HCT116 (cell line): ENCODE data around the gene PGM2L1.

ENCODE experiments used
- CBX3 ChIP-seq: IDR thresholded peaks from 2 replicates; pipeline ENCODE4 v1.6.1; 2012; ENCODE audit warnings: low read depth
- EGR1 ChIP-seq: IDR thresholded peaks from 2 replicates; pipeline ENCODE4 v1.6.1; 2012; ENCODE audit warnings: low read depth
- ELF1 ChIP-seq: IDR thresholded peaks from 2 replicates; pipeline ENCODE4 v1.6.1; 2012; ENCODE audit warnings: low read depth, borderline replicate concordance
- EZH2 ChIP-seq: fragments of 200-600 bp; sonication (generic); IDR thresholded peaks from 2 replicates; pipeline ENCODE4 v1.6.1; 2017; ENCODE audit warnings: antibody characterized with exemption, mixed run types
- POLR2A ChIP-seq: IDR thresholded peaks from 2 replicates; pipeline ENCODE4 v1.7.0; 2011; ENCODE audit warnings: borderline replicate concordance; ENCODE audit not compliant: insufficient read depth, insufficient read length; ENCODE audit errors: extremely low read depth
- POLR2AphosphoS5 ChIP-seq: IDR thresholded peaks from 2 replicates; pipeline ENCODE4 v1.6.1; 2011; ENCODE audit warnings: mild to moderate bottlenecking, low read depth, low read length, moderate library complexity
- SIN3A ChIP-seq: IDR thresholded peaks from 2 replicates; pipeline ENCODE4 v1.6.1; 2012; ENCODE audit warnings: low read depth
- ZNF274 ChIP-seq: fragments of 200-500 bp; sonication (Bioruptor generic); IDR thresholded peaks from 2 replicates; pipeline ENCODE4 v1.6.1; 2014; ENCODE audit warnings: mild to moderate bottlenecking, low read depth, low read length, inconsistent platforms
- TF ChIP-seq, protein P1 (sequence below), 3 experiments: fragments of 200-600 bp in 1 of 3; sonication (generic) in 1 of 3; IDR thresholded peaks in 2 of 3; conservative IDR thresholded peaks in 1 of 3; 2 replicates each; pipeline ENCODE4 v1.5.1; 2012 to 2017; ENCODE audit warnings: low read depth in 2 of 3, low read length in 2 of 3, antibody characterized with exemption in 1 of 3, borderline replicate concordance in 1 of 3, control low read depth in 1 of 3, mild to moderate bottlenecking in 1 of 3, mixed read lengths in 1 of 3, mixed run types in 1 of 3, moderate library complexity in 1 of 3; ENCODE audit not compliant: insufficient read depth in 1 of 3
- TF ChIP-seq, protein P2 (sequence below): IDR thresholded peaks from 2 replicates; pipeline ENCODE4 v1.6.1; 2012; ENCODE audit warnings: low read depth
- TF ChIP-seq, protein P3 (sequence below): IDR thresholded peaks from 2 replicates; pipeline ENCODE4 v1.6.1; 2011; ENCODE audit warnings: mild to moderate bottlenecking, low read length, moderate library complexity; ENCODE audit not compliant: insufficient replicate concordance; ENCODE audit errors: extremely low read depth

DNA sequence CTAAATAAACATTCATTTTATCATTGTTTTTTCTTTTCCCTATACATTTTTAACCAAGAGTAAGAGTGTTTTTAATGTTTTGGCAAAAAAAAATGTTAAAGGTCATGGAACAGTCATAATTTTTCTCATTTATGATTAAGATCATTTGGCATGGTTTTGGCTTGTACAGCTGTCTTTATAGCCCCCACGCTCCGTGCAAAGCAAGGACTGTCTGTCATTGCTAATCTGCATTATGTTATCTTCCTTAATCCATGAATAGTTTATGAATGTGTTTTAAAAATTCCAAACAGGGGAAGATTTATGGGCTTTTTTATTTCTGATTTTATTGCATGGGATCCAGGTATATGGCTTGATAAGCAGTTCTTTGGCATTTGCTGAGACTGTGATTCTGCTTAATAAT lies 28.1 kb downstream of the PGM2L1 start:
- TF ChIP-seq, protein P1, sequence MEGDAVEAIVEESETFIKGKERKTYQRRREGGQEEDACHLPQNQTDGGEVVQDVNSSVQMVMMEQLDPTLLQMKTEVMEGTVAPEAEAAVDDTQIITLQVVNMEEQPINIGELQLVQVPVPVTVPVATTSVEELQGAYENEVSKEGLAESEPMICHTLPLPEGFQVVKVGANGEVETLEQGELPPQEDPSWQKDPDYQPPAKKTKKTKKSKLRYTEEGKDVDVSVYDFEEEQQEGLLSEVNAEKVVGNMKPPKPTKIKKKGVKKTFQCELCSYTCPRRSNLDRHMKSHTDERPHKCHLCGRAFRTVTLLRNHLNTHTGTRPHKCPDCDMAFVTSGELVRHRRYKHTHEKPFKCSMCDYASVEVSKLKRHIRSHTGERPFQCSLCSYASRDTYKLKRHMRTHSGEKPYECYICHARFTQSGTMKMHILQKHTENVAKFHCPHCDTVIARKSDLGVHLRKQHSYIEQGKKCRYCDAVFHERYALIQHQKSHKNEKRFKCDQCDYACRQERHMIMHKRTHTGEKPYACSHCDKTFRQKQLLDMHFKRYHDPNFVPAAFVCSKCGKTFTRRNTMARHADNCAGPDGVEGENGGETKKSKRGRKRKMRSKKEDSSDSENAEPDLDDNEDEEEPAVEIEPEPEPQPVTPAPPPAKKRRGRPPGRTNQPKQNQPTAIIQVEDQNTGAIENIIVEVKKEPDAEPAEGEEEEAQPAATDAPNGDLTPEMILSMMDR (IDR thresholded peaks at IDR 0.05 in 2 of 3, conservative IDR thresholded peaks at IDR 0.05 in 1 of 3; ENCODE audit: borderline replicate concordance in 1 of 3, insufficient read depth in 1 of 3, low read depth in 2 of 3, low read length in 2 of 3), result no peak
- no peak for TF ChIP-seq EZH2
- TF ChIP-seq, protein P2, sequence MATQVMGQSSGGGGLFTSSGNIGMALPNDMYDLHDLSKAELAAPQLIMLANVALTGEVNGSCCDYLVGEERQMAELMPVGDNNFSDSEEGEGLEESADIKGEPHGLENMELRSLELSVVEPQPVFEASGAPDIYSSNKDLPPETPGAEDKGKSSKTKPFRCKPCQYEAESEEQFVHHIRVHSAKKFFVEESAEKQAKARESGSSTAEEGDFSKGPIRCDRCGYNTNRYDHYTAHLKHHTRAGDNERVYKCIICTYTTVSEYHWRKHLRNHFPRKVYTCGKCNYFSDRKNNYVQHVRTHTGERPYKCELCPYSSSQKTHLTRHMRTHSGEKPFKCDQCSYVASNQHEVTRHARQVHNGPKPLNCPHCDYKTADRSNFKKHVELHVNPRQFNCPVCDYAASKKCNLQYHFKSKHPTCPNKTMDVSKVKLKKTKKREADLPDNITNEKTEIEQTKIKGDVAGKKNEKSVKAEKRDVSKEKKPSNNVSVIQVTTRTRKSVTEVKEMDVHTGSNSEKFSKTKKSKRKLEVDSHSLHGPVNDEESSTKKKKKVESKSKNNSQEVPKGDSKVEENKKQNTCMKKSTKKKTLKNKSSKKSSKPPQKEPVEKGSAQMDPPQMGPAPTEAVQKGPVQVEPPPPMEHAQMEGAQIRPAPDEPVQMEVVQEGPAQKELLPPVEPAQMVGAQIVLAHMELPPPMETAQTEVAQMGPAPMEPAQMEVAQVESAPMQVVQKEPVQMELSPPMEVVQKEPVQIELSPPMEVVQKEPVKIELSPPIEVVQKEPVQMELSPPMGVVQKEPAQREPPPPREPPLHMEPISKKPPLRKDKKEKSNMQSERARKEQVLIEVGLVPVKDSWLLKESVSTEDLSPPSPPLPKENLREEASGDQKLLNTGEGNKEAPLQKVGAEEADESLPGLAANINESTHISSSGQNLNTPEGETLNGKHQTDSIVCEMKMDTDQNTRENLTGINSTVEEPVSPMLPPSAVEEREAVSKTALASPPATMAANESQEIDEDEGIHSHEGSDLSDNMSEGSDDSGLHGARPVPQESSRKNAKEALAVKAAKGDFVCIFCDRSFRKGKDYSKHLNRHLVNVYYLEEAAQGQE, result no peak
- no peak for TF ChIP-seq ELF1
- no peak for TF ChIP-seq CBX3
- no peak for TF ChIP-seq ZNF274
- TF ChIP-seq, protein P3, sequence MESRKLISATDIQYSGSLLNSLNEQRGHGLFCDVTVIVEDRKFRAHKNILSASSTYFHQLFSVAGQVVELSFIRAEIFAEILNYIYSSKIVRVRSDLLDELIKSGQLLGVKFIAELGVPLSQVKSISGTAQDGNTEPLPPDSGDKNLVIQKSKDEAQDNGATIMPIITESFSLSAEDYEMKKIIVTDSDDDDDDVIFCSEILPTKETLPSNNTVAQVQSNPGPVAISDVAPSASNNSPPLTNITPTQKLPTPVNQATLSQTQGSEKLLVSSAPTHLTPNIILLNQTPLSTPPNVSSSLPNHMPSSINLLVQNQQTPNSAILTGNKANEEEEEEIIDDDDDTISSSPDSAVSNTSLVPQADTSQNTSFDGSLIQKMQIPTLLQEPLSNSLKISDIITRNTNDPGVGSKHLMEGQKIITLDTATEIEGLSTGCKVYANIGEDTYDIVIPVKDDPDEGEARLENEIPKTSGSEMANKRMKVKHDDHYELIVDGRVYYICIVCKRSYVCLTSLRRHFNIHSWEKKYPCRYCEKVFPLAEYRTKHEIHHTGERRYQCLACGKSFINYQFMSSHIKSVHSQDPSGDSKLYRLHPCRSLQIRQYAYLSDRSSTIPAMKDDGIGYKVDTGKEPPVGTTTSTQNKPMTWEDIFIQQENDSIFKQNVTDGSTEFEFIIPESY, result no peak
- TF ChIP-seq POLR2AphosphoS5, result no peak
- TF ChIP-seq POLR2A, result no peak
- no peak for TF ChIP-seq EGR1
- no peak for TF ChIP-seq SIN3A
